Pancreas (tissue), 10 donors: ENCODE results near the gene ZBTB37. TPM values are rescaled to one million over a fixed set of nuclear protein-coding genes. Genes with fewer than 3 reads are reported as not detected.

Experiments
- ATAC-seq, 4 donors: fragments of 200-7000 bp; cut with Tn5 transposase; one replicate each; pipeline versions ENCODE4 v1.8.0 to v1.9.1; 2020; ENCODE audit warnings: mild to moderate bottlenecking in 4 of 4, moderate library complexity in 4 of 4
- DNase-seq, 6 donors: peaks; one replicate each; pipeline ENCODE4 v3.0.0-alpha.2; 2020
- FAIRE-seq: peaks from 2 replicates; lab custom pipeline; 2012; peaks lifted over from hg19 to GRCh38; lab: Jason Lieb, UNC
- H3K27ac ChIP-seq, 4 donors: fragments of 200-600 bp; sonication (generic); 1 replicate in 3 of 4; 2 replicates in 1 of 4; pipeline versions ENCODE4 v1.5.0 to v1.8.0; 2020
- H3K27me3 ChIP-seq, 4 donors: fragments of 200-600 bp; one replicate each; pipeline ENCODE4 v1.8.0; 2021
- H3K36me3 ChIP-seq, 3 donors: fragments of 200-600 bp; sonication (generic) in 1 of 3; one replicate each; pipeline versions ENCODE4 v1.5.0 to v1.8.0; 2020 to 2021
- H3K4me1 ChIP-seq, 3 donors: fragments of 200-600 bp; one replicate each; pipeline ENCODE4 v1.8.0; 2021
- H3K4me3 ChIP-seq, 4 donors: fragments of 200-600 bp; sonication (generic) in 2 of 4; one replicate each; pipeline versions ENCODE4 v1.5.0 to v1.8.0; 2020 to 2021
- H3K9me3 ChIP-seq, 4 donors: fragments of 200-600 bp; one replicate each; pipeline ENCODE4 v1.8.0; 2021
- CTCF ChIP-seq, 4 donors: fragments of 200-600 bp; sonication (generic) in 3 of 4; IDR thresholded peaks; one replicate each; pipeline versions ENCODE4 v1.5.0 to v1.8.0; 2021; ENCODE audit warnings: antibody characterized with exemption in 4 of 4
- WGBS, 2 donors: extraction: QIAGEN DNeasy Blood & Tissue Kit; methylation state at CpG; one replicate each; pipeline ENCODE4 v1.1.7; 2013; 5-methylcytosine and 5-hydroxymethylcytosine counted together
- intact Hi-C, 3 donors: fragments of 100-400 bp; cut with DNase I; formaldehyde crosslinking; loops; one replicate each; pipeline versions ENCODE4 v1.11.1 to v1.14.2; 2022
- polyA plus RNA-seq, 2 donors: library from polyadenylated mRNA; stranded (reverse); fragments of 200-250 nt; gene quantifications; one replicate each; pipeline ENCODE4 v1.2.3, GENCODE V29; 2013
- total RNA-seq, 6 donors: library from RNA; stranded (reverse); fragmentation: NEBNext Ultra II Directional in 4 of 6; extraction: Animal tissue kit (Norgen Biotek cat#: 25700) in 4 of 6; gene quantifications; one replicate each; pipeline versions ENCODE4 v1.2.1 to v1.2.4, GENCODE V29; 2021 to 2023
- donor health status: healthy with polysubstance abuse.
- donor health status: DM: no; HTN: no; CAD: no; lungs with moderate emphysema.
- donor health status: DM: no; HTN: no; CAD: no.
- donor health status: control.
- donor health status: control.
- donor health status: Bipolar disorder and iron deficiency.
- donor health status: DM: yes; HTN: yes; CAD: no.
- donor health status: DM: no; HTN: no; CAD: no.
- donor health status: DM: no; HTN: no; CAD: no.
- donor health status: DM: yes; HTN: yes; CAD: no.

ZBTB37 gene
- total and polyA plus RNA-seq, 8 donors: 1.2 to 7.0 (median 3.9) TPM

- Histone ChIP-seq H3K36me3 (peaks cover 0 to 18% (median 9%) of the 10 kb centered on the region in 3 donors), H3K9me3 (no peaks in the 10 kb centered on the region), H3K4me3 (no peak overlapping the region), H3K27me3 (no peaks in the 10 kb centered on the region), H3K4me1 (no peaks in the 10 kb centered on the region), H3K27ac (no peak overlapping the region)
- no peak for DNase-seq
- WGBS, 2 donors: 84 to 90% methylated on average over 4 of the region's 4 CpGs
- ATAC-seq: no peak
- FAIRE-seq: no peak
- TF ChIP-seq CTCF (IDR thresholded peaks at IDR 0.05): no peak
- intact Hi-C loops: no loop called here
Observed at GRCh38 chr1:173886746-173887611, 18.8 kb downstream of the ZBTB37 start.

GRCh38 chr1:173887627-173888026 is 19.4 kb downstream of the ZBTB37 start:
- WGBS, 2 donors: 97% methylated on average over 2 of the region's 2 CpGs
- DNase-seq: no peak
- ATAC-seq: no peak
- no peaks in the 10 kb centered on the region for H3K9me3 ChIP-seq
- no peaks in the 10 kb centered on the region for H3K4me1 ChIP-seq
- no peak overlapping the region for H3K27ac ChIP-seq
- H3K36me3 ChIP-seq: peaks cover 0 to 18% (median 9%) of the 10 kb centered on the region in 3 donors
- intact Hi-C loops: no loop called here
- FAIRE-seq: no peak
- H3K27me3 ChIP-seq: no peaks in the 10 kb centered on the region
- no peak overlapping the region for H3K4me3 ChIP-seq
- TF ChIP-seq CTCF (IDR thresholded peaks at IDR 0.05): no peak

DNA sequence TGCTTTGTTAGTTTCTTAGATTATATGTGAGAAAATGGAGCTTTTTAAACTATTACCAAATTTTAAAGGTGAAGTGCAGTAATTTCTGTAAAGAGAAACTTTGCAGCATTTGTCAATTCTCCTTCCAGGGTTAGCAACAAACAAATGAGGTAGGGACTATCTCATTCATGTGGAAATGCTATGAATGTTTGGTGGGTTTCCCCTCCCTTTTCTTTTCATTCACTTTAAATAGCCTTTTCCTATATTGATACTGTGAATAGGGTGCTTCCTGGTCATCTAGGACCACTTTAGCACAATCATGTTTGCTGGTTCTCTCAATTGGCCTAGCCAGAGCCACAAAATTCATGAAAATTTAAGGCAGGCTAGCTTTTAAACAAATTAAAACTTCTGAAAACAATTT is 20.6 kb downstream of the ZBTB37 start:
- no peak for FAIRE-seq
- ATAC-seq: no peak
- H3K9me3 ChIP-seq: no peaks in the 10 kb centered on the region
- intact Hi-C loops: no loop called here
- no peak overlapping the region for H3K4me3 ChIP-seq
- H3K27me3 ChIP-seq: no peaks in the 10 kb centered on the region
- no peak for DNase-seq
- H3K36me3 ChIP-seq: peaks cover 0 to 18% (median 9%) of the 10 kb centered on the region in 3 donors
- H3K4me1 ChIP-seq: no peaks in the 10 kb centered on the region
- TF ChIP-seq CTCF (IDR thresholded peaks at IDR 0.05): no peak
- no peak overlapping the region for H3K27ac ChIP-seq

DNA sequence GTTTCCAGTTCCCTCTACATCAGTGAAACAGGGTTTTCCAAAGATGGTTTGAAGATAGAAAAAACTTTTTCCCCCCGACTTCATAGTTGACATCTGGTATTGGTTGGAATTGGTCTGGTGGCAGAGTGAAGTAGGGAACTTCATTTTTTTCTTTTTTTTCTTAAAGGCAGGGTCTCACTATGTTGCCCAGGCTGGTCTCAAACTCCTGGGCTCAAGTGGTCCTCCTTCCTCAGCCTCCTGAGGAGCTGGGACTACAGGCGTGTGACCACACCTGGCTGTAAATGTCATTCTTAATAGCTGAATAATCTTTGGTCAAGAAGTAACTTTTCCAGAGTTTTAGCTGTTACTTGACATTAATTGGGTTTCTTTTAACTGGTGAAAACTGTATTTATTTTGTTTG is 21.7 kb downstream of the ZBTB37 start:
- H3K27me3 ChIP-seq: no peaks in the 10 kb centered on the region
- 93 to 100% methylated on average over 2 of the region's 2 CpGs for WGBS, 2 donors
- ATAC-seq (no peak), DNase-seq (no peak), FAIRE-seq (no peak)
- no peak overlapping the region for H3K4me3 ChIP-seq
- peaks cover 0 to 18% (median 9%) of the 10 kb centered on the region in 3 donors for H3K36me3 ChIP-seq
- no peak overlapping the region for H3K27ac ChIP-seq
- H3K4me1 ChIP-seq: no peaks in the 10 kb centered on the region
- intact Hi-C loops: no loop called here
- no peaks in the 10 kb centered on the region for H3K9me3 ChIP-seq
- no peak for TF ChIP-seq CTCF (IDR thresholded peaks at IDR 0.05)

- 97% methylated on average over 1 of the region's 1 CpG for WGBS, 2 donors
- intact Hi-C loops: no loop called here
- no peak for TF ChIP-seq CTCF (IDR thresholded peaks at IDR 0.05)
- no peaks in the 10 kb centered on the region for H3K27me3 ChIP-seq
- DNase-seq (no peak), FAIRE-seq (no peak), ATAC-seq (peak in 1 of 4 donors; percentile 32)
- H3K4me3 ChIP-seq: no peak overlapping the region
- H3K4me1 ChIP-seq: peaks cover 0 to 5% (median 3%) of the 10 kb centered on the region in 3 donors
- H3K9me3 ChIP-seq: no peaks in the 10 kb centered on the region
- H3K36me3 ChIP-seq: no peaks in the 10 kb centered on the region
- no peak overlapping the region for H3K27ac ChIP-seq
Observed at GRCh38 chr1:173893611-173894010, 25.4 kb downstream of the ZBTB37 start.
